SK-N-SH treated with all-trans-retinoic acid at 6 μM for 48 hours (cell line): ENCODE data around the gene LAMA2.

Experiments
- ATAC-seq: fragments of 200-7000 bp; cut with Tn5 transposase; 3 replicates; pipeline ENCODE4 v1.9.1; 2020; ENCODE audit warnings: mild to moderate bottlenecking, moderate library complexity
- CSDC2 ChIP-seq: fragments of 250-450 bp; sonication (Bioruptor Pico); IDR thresholded peaks from 2 replicates; pipeline ENCODE4 v1.5.0; 2020; ENCODE audit warnings: mild to moderate bottlenecking, moderate library complexity
- GLIS3 ChIP-seq: fragments of 250-450 bp; sonication (Bioruptor Pico); IDR thresholded peaks from 2 replicates; pipeline ENCODE4 v1.5.0; 2020; ENCODE audit warnings: mild to moderate bottlenecking, moderate library complexity
- ISL1 ChIP-seq: fragments of 250-450 bp; sonication (Bioruptor Pico); IDR thresholded peaks from 2 replicates; pipeline ENCODE4 v2.1.2; 2022; ENCODE audit warnings: mild to moderate bottlenecking, moderate library complexity
- OSR1 ChIP-seq: fragments of 250-450 bp; sonication (Bioruptor Pico); IDR thresholded peaks from 2 replicates; pipeline ENCODE4 v1.8.0; 2022; ENCODE audit warnings: moderate library complexity, mild to moderate bottlenecking, inconsistent platforms
- PPARA ChIP-seq: fragments of 250-450 bp; sonication (Bioruptor Pico); IDR thresholded peaks from 2 replicates; pipeline ENCODE4 v1.5.0; 2020; ENCODE audit warnings: mild to moderate bottlenecking, borderline replicate concordance
- SNAI2 ChIP-seq: fragments of 250-450 bp; sonication (Bioruptor Pico); IDR thresholded peaks from 2 replicates; pipeline ENCODE4 v1.5.0; 2020; ENCODE audit warnings: mild to moderate bottlenecking, moderate library complexity
- ZFP3 ChIP-seq: fragments of 250-450 bp; sonication (Bioruptor Pico); IDR thresholded peaks from 2 replicates; pipeline ENCODE4 v1.5.0; 2020; ENCODE audit warnings: mild to moderate bottlenecking, moderate library complexity
- ZNF565 ChIP-seq: fragments of 450-650 bp; formaldehyde crosslinking; conservative IDR thresholded peaks from 2 replicates; pipeline ENCODE4 v1.5.0; 2020; ENCODE audit warnings: low read depth, mild to moderate bottlenecking, moderate library complexity
- ZNF70 ChIP-seq: fragments of 450-650 bp; formaldehyde crosslinking; IDR thresholded peaks from 2 replicates; pipeline ENCODE4 v1.5.0; 2020; ENCODE audit warnings: mild to moderate bottlenecking, moderate library complexity
- ZNF8 ChIP-seq: fragments of 450-650 bp; formaldehyde crosslinking; IDR thresholded peaks from 2 replicates; pipeline ENCODE4 v1.5.0; 2020; ENCODE audit warnings: mild to moderate bottlenecking, moderate library complexity
- TF ChIP-seq, protein P1 (sequence below): fragments of 250-450 bp; sonication (Bioruptor Pico); IDR thresholded peaks from 2 replicates; pipeline ENCODE4 v1.8.0; 2021; ENCODE audit warnings: low read depth, mild to moderate bottlenecking, moderate library complexity, borderline replicate concordance
- TF ChIP-seq, protein P2 (sequence below): fragments of 250-450 bp; sonication (Bioruptor Pico); IDR thresholded peaks from 2 replicates; pipeline ENCODE4 v1.8.0; 2020; ENCODE audit warnings: mild to moderate bottlenecking, moderate library complexity, borderline replicate concordance
- TF ChIP-seq, protein P3 (sequence below): fragments of 250-450 bp; sonication (Bioruptor Pico); IDR thresholded peaks from 2 replicates; pipeline ENCODE4 v1.5.1; 2020; ENCODE audit warnings: low read depth, mild to moderate bottlenecking, moderate library complexity
- TF ChIP-seq, protein P4 (sequence below): fragments of 250-450 bp; sonication (Bioruptor Pico); IDR thresholded peaks from 2 replicates; pipeline ENCODE4 v1.5.0; 2020; ENCODE audit warnings: mild to moderate bottlenecking, moderate library complexity
- TF ChIP-seq, protein P5 (sequence below): fragments of 250-450 bp; sonication (Bioruptor Pico); IDR thresholded peaks from 2 replicates; pipeline ENCODE4 v1.5.1; 2021; ENCODE audit warnings: mild to moderate bottlenecking, moderate library complexity

The LAMA2 gene, protein sequence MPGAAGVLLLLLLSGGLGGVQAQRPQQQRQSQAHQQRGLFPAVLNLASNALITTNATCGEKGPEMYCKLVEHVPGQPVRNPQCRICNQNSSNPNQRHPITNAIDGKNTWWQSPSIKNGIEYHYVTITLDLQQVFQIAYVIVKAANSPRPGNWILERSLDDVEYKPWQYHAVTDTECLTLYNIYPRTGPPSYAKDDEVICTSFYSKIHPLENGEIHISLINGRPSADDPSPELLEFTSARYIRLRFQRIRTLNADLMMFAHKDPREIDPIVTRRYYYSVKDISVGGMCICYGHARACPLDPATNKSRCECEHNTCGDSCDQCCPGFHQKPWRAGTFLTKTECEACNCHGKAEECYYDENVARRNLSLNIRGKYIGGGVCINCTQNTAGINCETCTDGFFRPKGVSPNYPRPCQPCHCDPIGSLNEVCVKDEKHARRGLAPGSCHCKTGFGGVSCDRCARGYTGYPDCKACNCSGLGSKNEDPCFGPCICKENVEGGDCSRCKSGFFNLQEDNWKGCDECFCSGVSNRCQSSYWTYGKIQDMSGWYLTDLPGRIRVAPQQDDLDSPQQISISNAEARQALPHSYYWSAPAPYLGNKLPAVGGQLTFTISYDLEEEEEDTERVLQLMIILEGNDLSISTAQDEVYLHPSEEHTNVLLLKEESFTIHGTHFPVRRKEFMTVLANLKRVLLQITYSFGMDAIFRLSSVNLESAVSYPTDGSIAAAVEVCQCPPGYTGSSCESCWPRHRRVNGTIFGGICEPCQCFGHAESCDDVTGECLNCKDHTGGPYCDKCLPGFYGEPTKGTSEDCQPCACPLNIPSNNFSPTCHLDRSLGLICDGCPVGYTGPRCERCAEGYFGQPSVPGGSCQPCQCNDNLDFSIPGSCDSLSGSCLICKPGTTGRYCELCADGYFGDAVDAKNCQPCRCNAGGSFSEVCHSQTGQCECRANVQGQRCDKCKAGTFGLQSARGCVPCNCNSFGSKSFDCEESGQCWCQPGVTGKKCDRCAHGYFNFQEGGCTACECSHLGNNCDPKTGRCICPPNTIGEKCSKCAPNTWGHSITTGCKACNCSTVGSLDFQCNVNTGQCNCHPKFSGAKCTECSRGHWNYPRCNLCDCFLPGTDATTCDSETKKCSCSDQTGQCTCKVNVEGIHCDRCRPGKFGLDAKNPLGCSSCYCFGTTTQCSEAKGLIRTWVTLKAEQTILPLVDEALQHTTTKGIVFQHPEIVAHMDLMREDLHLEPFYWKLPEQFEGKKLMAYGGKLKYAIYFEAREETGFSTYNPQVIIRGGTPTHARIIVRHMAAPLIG (N-terminal part only)

DNA sequence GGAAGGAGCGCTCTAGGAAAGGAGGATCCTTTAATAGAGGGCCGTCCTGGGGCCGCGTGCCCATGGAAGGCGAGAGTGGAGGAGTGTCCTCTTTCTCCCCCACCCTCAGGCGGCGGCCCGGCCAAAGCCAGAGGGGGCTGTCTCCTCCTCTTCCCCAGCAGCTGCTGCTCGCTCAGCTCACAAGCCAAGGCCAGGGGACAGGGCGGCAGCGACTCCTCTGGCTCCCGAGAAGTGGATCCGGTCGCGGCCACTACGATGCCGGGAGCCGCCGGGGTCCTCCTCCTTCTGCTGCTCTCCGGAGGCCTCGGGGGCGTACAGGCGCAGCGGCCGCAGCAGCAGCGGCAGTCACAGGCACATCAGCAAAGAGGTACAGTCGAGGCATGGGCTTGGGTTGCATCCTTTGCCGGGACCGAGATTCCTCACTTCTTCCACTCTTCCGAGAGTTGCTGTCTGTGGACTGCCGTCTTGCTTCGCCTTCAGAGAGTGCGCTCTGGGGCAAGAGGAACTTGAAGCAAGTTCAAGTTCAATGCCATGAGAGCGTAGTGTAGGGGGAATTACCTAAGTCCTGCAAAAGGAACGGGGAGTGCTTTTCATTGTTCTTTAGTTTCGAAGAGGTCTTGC, at the start of gene LAMA2:
Gene LAMA2 (plus strand): TSS at position 148 of the 621 bp plus-strand sequence. CDS start 108 bp downstream, at position 256.
- ATAC-seq = peak; percentile 83
- no peak for TF ChIP-seq ZNF70 (CRISPR knock-in tag)
- TF ChIP-seq OSR1 (CRISPR knock-in tag) = no peak
- no peak for TF ChIP-seq CSDC2 (CRISPR knock-in tag)
- TF ChIP-seq, protein P1, sequence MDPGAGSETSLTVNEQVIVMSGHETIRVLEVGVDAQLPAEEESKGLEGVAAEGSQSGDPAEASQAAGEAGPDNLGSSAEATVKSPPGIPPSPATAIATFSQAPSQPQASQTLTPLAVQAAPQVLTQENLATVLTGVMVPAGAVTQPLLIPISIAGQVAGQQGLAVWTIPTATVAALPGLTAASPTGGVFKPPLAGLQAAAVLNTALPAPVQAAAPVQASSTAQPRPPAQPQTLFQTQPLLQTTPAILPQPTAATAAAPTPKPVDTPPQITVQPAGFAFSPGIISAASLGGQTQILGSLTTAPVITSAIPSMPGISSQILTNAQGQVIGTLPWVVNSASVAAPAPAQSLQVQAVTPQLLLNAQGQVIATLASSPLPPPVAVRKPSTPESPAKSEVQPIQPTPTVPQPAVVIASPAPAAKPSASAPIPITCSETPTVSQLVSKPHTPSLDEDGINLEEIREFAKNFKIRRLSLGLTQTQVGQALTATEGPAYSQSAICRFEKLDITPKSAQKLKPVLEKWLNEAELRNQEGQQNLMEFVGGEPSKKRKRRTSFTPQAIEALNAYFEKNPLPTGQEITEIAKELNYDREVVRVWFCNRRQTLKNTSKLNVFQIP = no peak
- TF ChIP-seq, protein P2, sequence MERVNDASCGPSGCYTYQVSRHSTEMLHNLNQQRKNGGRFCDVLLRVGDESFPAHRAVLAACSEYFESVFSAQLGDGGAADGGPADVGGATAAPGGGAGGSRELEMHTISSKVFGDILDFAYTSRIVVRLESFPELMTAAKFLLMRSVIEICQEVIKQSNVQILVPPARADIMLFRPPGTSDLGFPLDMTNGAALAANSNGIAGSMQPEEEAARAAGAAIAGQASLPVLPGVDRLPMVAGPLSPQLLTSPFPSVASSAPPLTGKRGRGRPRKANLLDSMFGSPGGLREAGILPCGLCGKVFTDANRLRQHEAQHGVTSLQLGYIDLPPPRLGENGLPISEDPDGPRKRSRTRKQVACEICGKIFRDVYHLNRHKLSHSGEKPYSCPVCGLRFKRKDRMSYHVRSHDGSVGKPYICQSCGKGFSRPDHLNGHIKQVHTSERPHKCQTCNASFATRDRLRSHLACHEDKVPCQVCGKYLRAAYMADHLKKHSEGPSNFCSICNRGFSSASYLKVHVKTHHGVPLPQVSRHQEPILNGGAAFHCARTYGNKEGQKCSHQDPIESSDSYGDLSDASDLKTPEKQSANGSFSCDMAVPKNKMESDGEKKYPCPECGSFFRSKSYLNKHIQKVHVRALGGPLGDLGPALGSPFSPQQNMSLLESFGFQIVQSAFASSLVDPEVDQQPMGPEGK (CRISPR knock-in tag) = no peak
- no peak for TF ChIP-seq ZNF8
- TF ChIP-seq, protein P3, sequence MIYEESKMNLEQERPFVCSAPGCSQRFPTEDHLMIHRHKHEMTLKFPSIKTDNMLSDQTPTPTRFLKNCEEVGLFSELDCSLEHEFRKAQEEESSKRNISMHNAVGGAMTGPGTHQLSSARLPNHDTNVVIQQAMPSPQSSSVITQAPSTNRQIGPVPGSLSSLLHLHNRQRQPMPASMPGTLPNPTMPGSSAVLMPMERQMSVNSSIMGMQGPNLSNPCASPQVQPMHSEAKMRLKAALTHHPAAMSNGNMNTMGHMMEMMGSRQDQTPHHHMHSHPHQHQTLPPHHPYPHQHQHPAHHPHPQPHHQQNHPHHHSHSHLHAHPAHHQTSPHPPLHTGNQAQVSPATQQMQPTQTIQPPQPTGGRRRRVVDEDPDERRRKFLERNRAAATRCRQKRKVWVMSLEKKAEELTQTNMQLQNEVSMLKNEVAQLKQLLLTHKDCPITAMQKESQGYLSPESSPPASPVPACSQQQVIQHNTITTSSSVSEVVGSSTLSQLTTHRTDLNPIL (CRISPR knock-in tag) = no peak
- TF ChIP-seq ZNF565 (CRISPR knock-in tag) = no peak
- no peak for TF ChIP-seq PPARA (CRISPR knock-in tag)
- no peak for TF ChIP-seq GLIS3
- TF ChIP-seq, protein P4, sequence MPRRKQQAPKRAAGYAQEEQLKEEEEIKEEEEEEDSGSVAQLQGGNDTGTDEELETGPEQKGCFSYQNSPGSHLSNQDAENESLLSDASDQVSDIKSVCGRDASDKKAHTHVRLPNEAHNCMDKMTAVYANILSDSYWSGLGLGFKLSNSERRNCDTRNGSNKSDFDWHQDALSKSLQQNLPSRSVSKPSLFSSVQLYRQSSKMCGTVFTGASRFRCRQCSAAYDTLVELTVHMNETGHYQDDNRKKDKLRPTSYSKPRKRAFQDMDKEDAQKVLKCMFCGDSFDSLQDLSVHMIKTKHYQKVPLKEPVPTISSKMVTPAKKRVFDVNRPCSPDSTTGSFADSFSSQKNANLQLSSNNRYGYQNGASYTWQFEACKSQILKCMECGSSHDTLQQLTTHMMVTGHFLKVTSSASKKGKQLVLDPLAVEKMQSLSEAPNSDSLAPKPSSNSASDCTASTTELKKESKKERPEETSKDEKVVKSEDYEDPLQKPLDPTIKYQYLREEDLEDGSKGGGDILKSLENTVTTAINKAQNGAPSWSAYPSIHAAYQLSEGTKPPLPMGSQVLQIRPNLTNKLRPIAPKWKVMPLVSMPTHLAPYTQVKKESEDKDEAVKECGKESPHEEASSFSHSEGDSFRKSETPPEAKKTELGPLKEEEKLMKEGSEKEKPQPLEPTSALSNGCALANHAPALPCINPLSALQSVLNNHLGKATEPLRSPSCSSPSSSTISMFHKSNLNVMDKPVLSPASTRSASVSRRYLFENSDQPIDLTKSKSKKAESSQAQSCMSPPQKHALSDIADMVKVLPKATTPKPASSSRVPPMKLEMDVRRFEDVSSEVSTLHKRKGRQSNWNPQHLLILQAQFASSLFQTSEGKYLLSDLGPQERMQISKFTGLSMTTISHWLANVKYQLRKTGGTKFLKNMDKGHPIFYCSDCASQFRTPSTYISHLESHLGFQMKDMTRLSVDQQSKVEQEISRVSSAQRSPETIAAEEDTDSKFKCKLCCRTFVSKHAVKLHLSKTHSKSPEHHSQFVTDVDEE (CRISPR knock-in tag) = no peak
- TF ChIP-seq, protein P5, sequence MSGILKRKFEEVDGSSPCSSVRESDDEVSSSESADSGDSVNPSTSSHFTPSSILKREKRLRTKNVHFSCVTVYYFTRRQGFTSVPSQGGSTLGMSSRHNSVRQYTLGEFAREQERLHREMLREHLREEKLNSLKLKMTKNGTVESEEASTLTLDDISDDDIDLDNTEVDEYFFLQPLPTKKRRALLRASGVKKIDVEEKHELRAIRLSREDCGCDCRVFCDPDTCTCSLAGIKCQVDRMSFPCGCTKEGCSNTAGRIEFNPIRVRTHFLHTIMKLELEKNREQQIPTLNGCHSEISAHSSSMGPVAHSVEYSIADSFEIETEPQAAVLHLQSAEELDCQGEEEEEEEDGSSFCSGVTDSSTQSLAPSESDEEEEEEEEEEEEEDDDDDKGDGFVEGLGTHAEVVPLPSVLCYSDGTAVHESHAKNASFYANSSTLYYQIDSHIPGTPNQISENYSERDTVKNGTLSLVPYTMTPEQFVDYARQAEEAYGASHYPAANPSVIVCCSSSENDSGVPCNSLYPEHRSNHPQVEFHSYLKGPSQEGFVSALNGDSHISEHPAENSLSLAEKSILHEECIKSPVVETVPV = no peak
- TF ChIP-seq, all 23 proteins: peak for 0

DNA sequence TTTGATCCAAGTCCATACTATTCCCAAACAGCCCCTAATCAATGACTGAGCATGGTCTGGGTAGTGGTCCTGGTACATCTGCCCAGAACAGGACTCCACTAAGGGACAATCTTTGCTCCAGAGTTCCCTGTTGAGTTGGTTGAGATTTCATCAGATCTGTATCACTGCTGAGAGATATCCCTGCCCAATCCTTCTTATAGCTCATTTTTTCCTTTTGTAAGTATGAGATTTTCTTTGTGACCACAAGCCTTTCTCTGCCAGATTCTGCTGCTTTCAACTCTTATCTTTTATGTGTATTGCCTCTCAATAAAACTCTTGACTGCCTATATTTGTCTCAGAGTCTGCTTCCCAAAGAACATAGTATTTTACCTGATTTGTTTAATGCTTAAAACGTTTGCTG, 46.2 kb upstream of the LAMA2 start:
- ATAC-seq = no peak
- TF ChIP-seq, protein P1 = no peak
- TF ChIP-seq GLIS3 = no peak
- no peak for TF ChIP-seq SNAI2 (CRISPR knock-in tag)
- TF ChIP-seq ISL1 (CRISPR knock-in tag) = no peak
- no peak for TF ChIP-seq OSR1 (CRISPR knock-in tag)
- no peak for TF ChIP-seq ZFP3 (CRISPR knock-in tag)
- TF ChIP-seq, protein P3 (CRISPR knock-in tag) = no peak
